SW 1271 (cell line): ENCODE data around the gene BCORL1.

Experiments
- DNase-seq, 2 experiments: peaks; one replicate each; lab custom pipeline; 2025; lab: John Stamatoyannopoulos, UW

BCORL1 gene

GRCh38 chrX:130091980-130092522, 109.6 kb downstream of the BCORL1 start:
- no peak for DNase-seq

- DNase-seq: no peak
These were observed 110.8 kb downstream of the BCORL1 start for GRCh38 chrX:130093271-130093670.

- no peak for DNase-seq
These were observed 112.3 kb downstream of the BCORL1 start for GRCh38 chrX:130094696-130095095.

DNA sequence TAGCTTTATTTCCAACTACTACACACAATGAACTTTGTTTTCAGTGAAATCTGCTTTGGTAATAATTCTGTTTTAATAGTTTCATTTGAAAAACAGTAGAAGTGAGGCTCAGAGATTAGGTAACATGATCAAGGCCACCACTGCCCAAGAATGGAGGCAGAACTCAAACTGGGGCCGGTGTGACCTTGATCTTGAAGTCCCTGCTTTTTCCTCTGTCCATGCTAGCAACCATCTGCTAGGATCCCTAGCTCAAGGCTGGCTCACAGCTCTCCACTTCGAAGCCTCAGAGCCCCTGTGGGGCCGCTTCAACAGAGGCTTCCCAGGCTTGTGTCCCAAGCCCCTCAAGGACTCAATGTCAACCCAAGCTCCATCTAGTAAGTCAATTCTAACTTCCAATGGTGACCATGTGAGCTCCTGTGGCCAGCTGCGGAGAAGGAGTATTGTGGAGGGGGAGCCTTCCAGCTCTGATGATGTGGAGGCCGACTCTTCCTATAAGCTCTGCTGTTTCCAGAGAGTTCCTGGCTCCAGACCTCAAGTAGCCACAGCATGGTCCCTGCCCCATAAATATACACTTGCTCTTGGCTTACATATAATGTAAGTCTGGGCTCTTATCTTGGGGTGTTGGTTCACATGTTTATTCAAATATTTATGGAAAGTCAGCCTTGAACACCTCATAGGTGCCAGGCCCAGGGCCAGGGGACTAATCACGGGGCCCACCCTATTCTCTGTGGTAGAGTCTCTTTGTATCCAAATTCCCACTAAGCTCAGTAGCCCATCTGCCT, 113.0 kb downstream of the BCORL1 start:
- no peak for DNase-seq

GRCh38 chrX:130097507-130098209, 115.2 kb downstream of the BCORL1 start:
- no peak for DNase-seq

- DNase-seq: no peak
These were observed 115.7 kb downstream of the BCORL1 start for GRCh38 chrX:130098210-130098552.

DNA sequence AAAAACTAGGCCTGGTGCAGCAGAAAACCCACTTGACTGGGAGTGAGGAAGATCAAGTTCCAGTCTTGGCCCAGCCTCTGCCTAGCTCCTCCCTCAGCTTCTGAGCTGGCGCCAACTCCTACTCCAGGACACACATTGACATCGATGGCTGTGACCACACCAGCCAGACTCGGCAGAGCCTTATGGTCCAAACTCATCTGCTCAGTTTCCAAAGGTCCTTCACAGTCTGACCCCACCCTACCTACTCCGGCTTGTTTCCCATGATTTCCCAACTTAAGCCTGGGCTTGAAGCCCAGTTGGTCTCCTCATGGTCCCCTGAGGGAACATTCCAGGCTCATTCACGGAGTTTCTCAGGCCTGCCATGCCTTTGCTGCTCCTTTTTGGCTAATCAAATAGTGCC, 117.7 kb downstream of the BCORL1 start:
- DNase-seq: no peak

DNA sequence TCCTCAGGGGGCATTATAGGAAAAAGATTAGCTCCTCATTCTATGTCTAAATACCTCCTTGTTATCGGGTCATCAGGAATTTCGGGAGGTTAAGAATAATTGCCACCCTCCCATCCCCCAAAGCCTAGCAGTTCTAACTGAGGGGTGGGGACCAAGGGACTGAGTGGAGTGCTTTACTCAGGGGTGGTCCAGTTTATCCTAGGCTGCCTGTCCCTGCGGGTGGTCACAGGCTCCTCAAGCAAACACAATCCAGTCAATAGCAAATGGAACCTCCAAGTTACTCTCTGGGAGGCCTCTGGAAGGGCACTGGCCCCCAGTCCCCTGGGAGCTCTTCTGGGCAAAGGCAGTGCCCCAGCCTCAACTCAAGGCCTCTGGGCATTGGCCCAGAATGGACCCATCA, 121.2 kb downstream of the BCORL1 start:
- no peak for DNase-seq

GRCh38 chrX:130105244-130105643, 122.8 kb downstream of the BCORL1 start:
- DNase-seq: no peak

DNA sequence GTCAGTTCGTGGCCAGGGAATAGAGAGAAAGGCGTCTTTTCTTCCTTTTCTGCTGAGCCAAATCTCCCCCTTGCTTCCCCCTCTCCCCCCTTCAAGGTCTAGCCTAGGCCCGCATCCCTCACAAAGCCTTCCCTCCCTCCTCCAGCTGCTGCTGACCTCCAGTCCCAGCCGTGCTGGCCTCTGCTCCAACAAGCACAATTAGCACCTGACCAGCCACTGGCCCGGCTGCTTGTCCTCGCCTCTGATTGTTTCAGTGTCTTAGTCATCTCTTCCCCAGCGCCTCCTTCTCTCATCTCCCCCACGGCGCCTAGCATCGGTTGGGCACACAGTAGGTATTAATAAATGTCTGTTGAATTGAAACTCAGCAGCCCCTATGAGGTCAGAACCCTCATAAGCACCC, 123.6 kb downstream of the BCORL1 start:
- no peak for DNase-seq
